ENCODE measurements around the gene FBL.
"Not testable (repeated sequence)": the region's sequence is repeated elsewhere in the genome, so short reads cannot be mapped to it uniquely, and the experiment has no call there.

The FBL gene

DNA sequence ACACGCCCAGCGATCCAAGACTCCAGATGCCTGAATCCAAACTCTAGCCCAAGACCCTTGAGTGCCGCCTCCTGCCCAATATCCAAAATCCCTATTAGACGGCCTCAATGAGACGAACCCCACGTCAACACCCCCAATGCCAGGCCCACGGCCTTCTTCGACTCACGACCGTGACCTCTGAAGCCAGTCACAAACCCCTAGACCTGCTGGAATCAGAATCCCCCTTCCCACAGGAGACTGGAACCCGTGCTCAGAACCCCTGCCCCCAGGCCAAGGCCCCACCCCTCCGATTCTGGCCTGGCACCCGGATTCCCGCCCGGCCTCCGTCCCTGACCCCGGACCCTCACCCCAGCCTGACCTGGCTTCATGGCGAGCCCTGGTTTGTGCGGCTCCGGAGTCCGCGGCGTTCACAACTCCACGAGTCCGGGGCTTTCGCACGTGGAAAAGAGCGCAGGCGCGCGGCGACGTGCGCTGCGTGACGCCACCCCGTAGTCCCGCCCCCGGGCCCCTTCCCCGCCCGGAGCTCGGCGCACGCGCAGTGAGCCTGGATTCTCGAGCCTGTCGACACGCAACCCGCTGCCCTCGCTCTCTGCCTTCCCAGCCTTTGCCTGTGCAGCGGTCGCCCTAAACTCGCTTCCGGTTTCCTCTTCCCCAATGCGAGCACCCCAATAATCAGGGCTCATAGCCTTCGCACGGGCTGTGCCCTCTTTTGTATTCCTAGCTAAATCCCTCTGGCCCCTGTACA is at the start of gene FBL:
Gene FBL (minus strand): TSS at position 447 of the 745 bp plus-strand sequence. CDS start 79 bp downstream, at position 368.
- in situ Hi-C loops (cut with MboI; ENCODE audit: low sequenced_read_pairs), result no loop called here

DNA sequence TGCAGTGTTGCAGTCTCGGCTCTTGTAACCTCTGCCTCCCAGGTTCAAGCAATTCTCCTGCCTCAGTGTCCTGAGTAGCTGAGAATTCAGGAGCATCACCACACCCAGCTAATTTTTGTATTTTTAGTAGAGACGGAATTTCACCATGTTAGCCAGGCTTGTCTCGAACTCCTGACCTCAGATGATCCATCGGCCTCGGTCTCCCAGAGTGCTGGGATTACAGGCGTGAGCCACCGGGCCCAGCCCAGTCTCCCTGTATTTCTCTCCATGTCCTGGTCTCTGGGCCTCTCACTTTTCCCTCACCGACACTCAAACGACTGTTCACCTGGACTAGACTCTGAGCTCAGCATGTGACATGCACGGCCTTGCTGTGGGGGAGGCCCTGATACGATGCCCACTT is 48.9 kb upstream of the FBL start:
- in situ Hi-C loops (cut with MboI; ENCODE audit: low sequenced_read_pairs), result not testable (repeated sequence)

DNA sequence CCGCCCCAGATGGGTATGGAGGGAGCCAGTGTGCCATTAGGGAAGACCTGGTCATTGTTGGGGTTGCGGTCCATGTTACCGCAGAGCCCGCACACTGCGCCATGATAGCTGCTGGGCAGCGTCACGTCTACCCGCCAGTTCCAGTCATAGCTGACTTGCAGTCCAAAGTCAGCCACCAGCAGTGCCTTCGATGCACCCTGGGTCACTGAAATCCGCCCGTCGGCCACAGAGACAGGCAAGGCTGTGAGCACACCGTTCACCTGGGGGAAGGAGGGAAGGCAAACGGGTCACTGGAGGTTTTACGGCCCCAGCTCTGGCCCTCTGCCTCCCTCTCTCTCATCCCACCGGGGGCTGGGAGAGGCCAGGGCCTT is 48.0 kb upstream of the FBL start:
- in situ Hi-C loops (cut with MboI; ENCODE audit: low sequenced_read_pairs), result not testable (repeated sequence)

DNA sequence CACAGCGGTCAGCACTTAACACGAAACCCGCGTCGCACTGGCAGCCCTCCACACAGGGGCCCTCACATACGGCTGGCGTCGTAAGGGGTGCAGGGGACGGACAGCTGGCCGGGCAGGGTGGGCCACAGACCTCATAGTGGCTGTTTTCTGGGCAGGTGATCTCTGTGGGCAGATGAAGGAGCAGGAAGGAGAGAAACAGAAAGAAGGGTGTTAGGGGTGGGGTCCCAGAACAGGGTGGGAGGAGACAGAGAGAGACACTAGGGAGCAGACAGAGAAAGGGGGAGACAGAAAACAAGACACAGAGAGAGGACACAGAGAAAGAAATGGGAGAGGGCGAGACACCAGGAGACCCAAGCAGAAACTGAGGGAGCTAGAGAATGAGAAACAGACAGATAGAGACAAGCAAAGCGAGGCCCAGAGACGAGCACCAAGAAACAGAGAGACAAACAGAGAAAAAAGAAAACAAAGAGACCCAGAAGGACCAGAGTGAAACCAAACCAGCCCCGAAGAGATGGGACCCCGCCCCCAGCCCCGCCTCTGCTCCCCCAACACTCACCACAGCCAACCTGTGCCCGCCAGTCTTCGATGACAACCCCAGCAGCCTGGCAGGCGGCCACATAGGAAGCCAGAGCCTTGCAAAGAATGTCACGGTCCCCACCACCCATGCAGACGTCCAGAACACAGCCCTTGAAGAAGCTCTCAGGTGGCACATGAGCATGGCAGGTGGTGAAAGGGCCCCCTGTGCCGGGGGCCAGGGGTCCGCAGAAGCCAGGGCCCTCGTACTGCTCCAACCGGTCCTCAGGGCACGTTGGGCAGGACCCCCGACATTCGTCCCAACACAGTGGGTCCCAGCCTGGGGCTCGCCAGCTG is 47.4 kb upstream of the FBL start:
- in situ Hi-C loops (cut with MboI; ENCODE audit: low sequenced_read_pairs), result not testable (repeated sequence)

DNA sequence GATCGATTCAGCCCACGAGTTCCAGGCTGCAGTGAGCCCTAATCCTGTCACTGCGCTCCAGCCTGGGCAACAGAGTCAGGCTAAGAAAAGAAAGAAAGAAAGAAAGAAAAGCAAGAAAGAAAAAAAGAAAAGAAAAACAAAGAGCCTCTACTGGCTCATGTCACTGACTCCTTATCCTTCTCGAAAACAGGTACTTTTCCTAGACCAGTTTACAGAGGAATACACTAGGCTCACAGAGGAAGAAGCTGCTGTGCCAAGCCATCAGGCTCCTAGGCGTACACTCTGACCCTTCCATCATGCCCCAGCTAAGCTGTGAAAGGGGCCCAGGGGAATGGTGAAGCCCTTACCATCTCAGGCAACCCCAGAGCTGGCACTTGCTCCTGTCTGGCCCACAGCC is 46.3 kb upstream of the FBL start:
- in situ Hi-C loops (cut with MboI; ENCODE audit: low sequenced_read_pairs), result not testable (repeated sequence)

DNA sequence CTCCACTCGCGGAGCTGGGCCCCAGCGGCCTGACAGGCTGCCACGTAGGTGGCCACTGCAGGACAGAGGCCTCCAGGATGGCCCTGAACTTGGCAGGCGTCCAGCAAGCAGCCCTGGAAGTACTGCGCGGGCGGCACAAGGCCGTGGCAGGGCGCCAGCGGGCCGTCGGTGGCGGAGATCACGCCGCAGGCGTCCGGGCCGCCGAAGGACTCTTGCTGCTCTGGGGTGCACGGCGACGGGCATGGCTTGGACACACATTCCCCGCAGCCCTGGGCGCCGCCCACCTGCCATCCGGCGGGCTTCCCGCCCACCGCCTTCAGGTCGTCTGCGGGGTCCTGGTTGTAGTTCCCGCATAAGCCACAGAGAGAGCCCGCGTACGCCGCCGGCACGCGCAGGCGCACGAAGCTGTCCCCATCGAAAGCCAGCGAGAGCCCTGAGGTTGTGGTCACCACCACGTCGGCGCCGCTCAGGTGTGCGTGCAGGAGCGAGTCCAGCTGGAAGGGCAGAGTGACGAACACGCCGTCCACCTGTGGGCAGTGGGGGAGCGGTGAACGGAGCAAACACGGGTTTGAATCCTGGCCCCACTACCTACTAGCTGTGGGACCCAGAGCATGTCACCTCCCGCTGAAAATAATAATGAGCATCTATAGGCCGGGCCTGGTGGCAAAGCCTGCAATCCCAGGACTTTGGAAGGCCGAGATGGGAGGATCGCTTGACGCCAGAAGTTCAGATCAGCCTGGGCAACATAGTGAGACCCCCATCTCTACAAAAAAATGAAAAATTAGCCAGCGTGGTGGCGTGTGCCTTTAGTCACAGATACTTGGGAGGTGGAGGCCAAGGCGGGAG is 45.7 kb upstream of the FBL start:
- in situ Hi-C loops (cut with MboI; ENCODE audit: low sequenced_read_pairs), result not testable (repeated sequence)

DNA sequence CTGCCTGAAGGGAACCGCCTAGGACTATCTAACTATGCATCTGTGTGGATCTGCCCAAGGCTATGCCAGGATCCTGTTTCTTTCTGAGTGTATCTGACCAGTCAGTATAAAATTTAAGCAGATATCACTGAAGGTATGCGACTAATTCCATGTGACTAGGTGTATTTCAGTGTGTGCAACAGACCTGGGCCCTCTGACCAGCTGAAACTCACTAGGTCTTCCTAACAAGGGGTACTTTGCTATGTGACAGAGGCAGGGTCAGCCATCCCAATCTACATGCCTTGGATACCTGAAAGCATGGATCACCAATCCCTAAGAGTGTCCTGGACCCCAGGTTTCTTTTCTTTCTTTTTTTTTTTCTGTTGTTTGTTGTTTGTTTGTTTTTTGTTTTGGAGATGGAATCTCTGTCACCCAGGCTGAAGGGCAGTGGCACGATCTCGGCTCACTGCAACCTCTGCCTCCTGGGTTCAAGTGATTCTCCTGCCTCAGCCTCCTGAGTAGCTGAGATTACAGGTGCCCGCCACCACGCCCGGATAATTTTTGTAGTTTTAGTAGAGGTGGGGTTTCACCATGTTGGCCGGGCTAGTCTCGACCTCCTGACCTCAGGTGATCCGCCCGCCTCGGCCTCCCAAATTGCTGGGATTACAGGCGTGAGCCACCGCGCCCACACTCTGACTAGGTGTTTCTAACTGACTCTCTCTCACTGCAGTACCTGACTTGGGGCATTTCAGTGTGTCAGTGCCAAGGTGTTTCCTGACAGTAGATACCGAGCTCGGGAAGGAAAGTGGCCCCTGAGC is 44.8 kb upstream of the FBL start:
- in situ Hi-C loops (cut with MboI; ENCODE audit: low sequenced_read_pairs), result no loop called here

DNA sequence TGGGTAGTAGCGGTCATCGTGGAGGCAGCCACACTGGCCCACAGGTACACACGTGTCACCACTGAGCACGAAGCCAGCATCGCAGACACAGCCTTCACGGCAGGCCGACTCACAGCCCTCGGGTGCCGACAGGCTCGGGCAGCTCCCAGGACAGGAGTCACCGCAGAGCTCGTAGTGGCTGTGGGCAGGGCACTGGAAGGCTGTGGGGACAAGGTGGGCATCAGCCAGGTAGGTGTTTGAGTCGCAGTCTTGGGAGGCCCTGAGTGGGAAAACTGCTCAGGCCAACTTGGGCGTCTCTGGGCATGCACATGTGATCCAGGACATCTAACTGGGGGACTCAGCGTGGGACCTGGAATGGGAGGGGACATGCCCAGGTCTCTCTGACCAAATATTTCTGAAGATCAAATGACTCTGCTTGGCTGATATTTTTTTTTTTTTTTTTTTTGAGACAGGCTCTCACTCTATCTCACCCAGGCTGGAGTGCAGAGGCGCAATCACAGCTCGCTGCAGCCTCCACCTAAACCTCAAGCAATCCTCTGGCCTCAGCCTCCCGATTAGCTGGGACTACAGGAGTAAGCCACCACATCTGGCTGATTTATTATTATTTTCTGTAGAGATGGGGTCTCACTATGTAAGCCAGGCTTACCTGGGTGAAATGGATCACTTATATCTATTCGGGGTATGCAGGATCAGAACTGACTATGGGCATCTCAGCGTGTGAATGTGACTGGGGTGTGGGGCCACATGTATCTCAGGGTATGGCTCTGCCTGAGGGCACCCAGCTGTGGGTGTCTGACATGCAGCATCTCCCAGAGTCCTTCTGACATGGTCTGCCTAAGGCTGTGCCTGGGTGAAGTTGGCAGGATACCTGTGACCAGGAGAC is 43.9 kb upstream of the FBL start:
- in situ Hi-C loops (cut with MboI; ENCODE audit: low sequenced_read_pairs), result not testable (repeated sequence)

DNA sequence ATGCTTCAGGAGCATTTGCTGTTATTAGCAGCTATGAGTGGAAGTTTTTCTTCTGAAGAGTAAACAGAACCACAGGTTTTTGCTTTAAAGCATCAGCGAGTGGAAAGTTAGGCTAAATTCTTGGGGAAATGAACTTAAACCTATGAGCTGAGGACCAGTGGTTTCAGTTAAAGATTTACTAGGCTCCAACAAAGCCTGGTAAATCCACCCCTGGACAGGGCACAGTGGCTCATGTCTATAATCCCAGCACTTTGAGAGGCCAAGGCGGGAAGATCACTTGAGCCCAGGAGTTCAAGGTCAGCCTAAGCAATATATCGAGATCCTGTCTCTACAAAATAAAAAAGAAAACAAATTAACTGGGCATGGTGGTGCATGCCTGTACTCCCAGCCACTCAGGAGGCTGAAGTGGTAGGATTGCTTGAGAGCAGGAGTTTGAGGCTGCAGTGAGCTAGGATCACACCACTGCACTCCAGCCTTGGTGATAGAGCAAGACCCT is 41.3 kb upstream of the FBL start:
- in situ Hi-C loops (cut with MboI; ENCODE audit: low sequenced_read_pairs), result not testable (repeated sequence)

DNA sequence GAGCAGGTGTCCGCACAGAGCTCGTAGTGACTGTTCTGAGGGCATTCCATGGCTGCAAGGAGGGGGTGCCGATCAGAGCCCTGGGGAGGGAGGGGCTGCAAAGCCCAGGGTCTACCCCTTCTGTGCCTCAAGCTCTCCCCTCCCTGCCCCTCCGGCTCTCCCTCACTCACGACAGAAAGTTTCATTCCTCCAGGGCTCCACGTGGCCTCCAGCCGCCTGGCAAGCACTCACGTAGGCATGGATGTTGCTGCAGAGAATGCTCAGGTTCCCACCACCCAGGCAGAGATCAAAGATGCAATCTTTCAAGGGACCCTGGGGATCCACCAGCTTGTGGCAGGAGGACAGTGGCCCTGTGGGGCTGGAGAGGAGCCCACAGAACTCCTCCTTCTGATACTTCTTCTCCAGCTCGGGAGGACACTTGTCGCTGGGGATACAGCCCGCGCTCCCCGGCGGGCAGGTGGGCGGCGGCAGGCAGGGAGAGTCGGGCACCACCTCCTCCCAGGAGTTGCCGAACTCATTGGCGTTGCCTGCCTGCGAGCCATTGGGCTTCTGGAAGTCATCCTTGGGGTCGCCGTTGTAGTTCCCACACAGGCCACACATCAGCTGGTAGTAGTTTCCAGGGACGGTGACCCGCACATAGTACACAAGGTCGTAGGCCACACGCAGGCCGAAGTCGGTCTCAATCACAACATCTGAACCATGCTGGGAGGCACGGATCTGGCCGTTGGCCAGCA is 39.8 kb upstream of the FBL start:
- in situ Hi-C loops (cut with MboI; ENCODE audit: low sequenced_read_pairs), result not testable (repeated sequence)

DNA sequence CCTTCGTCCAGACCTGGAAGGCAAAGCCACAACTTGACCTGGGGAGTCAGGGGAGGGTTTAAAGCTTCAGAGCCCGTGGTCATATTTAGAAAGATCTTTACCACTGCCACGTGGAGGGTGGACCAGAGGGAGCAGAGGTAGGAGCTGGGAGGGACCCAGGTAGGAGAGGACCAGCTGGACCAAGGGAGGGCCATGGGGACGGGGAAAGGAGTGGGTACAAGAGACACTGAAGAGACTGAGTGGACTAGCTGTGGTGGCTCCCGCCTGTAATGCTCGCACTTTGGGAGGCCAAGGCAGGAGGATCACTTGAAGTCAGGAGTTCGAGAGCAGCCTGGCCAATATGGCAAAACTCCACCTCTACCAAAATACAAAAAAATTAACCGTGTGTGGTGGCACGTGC is 38.5 kb upstream of the FBL start:
- in situ Hi-C loops (cut with MboI; ENCODE audit: low sequenced_read_pairs), result not testable (repeated sequence)

DNA sequence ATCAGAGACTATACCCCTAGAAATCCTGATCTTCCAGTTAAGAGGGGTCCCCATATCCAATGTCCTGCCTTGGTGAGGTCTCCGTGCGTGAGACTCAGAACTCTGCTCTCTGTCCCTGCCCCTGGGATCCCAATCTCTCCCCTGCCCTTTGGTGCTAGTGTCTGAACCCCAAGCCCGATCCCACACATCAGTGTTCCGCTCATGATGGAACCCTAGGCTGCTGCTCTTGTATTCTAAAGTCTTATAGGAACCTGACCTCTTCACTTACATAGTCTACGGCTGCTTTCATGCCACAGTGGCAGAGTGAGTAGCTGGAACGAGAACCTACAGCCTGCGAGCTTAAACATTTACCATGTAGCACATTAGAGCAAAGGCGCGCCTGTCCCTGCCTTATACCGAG is 36.5 kb upstream of the FBL start:
- in situ Hi-C loops (cut with MboI; ENCODE audit: low sequenced_read_pairs), result not testable (repeated sequence)

DNA sequence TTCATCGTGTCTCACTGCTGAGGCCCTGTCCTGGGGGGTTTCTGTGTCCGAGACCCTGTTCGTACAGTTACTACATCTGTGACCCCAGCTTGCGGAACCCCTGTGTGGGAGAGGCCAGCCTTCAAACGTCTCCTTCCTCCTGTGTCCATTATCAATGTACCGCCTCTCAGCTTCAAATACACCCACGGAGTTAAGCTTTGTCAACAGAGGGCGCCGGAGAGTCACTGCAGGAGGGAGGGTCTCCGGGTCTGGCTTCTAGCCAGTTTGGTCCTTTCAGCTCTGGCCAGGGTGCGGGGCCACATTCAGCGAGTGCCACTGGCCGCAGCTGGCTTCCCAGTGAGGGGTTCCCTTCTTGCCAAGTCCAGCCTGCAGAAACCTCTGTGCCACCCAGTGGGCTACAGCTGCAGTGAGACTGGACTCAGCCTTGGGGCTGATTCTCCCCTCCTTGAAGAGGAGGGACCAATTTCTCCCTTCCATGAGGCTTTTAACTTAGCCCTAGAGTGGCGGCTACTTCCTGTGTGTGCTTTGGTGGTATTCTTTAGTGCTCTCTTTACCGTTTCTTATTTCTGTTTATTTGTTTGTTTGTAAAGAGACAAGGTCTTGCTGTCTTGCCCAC is 35.4 kb upstream of the FBL start:
- in situ Hi-C loops (cut with MboI; ENCODE audit: low sequenced_read_pairs), result not testable (repeated sequence)

DNA sequence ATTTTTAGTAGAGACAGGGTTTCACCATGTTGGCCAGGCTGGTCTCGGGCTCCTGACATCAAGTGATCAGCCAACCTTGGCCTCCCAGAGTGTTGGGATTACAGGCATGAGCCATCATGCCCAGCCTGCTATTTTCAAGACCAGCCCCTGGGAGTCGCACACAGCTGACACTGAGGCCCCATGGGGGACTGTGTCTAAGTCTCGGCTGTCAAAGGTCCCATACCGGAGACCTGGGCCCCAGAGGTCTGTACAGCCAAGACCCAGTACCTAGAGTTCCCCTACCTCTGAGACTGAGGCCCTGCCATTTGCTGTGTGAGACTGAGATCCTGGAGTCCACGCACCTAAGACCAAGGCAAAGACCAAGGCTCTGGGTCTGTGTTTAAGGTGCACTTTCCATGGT is 34.1 kb upstream of the FBL start:
- in situ Hi-C loops (cut with MboI; ENCODE audit: low sequenced_read_pairs), result not testable (repeated sequence)

DNA sequence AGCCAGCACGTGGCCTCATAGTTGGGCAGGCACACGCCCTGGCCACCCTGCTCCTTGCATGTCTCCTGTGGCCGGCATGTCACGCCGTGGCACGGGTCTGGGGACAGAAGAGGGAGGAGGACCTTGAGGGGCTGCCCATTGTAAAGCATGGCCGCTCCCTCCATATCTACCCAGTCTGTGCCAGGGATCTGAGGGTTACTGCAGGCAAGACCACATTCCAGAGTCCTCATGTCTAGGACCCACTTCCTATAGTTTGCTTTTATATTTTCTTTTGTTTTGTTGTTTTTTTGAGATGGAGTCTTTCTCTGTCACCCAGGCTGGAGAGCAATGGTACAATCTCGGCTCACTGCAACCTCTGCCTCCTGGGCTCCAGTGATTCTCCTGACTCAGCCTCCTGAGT is 33.6 kb upstream of the FBL start:
- in situ Hi-C loops (cut with MboI; ENCODE audit: low sequenced_read_pairs), result not testable (repeated sequence)

DNA sequence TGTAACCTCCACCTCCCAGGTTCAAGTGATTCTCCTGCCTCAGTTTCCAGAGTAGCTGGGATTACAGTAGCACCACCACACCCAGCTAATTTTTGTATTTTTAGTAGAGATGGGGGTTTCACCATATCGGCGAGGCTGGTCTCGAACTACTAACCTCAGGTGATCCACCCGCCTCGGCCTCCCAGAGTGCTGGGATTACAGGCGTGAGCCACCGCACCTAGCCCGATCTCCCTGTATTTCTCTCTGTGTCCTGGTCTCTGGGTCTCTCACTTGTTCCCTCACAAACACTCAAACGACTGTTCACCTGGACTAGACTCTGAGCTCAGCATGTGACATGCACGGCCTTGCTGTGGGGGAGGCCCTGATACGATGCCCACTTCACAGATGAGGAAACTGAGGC is 32.7 kb upstream of the FBL start:
- in situ Hi-C loops (cut with MboI; ENCODE audit: low sequenced_read_pairs), result not testable (repeated sequence)

DNA sequence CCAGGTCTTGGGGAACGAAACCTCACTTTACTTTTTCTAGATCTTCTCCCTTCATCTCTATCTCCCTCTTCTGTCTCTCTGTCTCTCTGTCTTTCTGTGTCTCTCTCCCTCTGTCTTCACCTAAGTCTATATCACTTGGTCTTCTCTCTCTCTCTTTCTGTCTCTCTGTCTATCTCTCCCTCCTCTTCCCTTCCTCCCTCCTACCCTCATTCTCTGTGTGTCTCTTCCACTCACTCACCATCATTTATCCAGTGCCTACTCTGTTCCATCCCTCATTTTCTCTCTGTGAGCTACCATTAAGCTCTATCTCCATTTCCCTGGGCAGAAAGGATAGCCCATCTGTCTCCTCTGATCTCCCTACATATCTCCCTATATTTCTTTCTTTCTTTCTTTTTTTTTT is 32.2 kb upstream of the FBL start:
- in situ Hi-C loops (cut with MboI; ENCODE audit: low sequenced_read_pairs), result no loop called here

DNA sequence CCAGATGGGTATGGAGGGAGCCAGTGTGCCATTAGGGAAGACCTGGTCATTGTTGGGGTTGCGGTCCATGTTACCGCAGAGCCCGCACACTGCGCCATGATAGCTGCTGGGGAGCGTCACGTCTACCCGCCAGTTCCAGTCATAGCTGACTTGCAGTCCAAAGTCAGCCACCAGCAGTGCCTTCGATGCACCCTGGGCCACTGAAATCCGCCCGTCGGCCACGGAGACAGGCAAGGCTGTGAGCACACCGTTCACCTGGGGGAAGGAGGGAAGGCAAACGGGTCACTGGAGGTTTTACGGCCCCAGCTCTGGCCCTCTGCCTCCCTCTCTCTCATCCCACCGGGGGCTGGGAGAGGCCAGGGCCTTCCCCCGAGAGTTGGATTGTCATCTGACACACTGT is 31.8 kb upstream of the FBL start:
- in situ Hi-C loops (cut with MboI; ENCODE audit: low sequenced_read_pairs), result not testable (repeated sequence)

Measured in HL-60/S4 treated with phorbol 12-myristate 13-acetate at 8.2 ng/mL for 4 days and 3 days (cell line).